ENCODE data around the gene NCLN. TPM values are rescaled to one million over a fixed set of nuclear protein-coding genes. Genes with fewer than 3 reads are reported as not detected.

Gene NCLN
- total RNA-seq, 3 donors from 2014 or later = 21.1 to 34.7 (median 25.3) TPM

DNA sequence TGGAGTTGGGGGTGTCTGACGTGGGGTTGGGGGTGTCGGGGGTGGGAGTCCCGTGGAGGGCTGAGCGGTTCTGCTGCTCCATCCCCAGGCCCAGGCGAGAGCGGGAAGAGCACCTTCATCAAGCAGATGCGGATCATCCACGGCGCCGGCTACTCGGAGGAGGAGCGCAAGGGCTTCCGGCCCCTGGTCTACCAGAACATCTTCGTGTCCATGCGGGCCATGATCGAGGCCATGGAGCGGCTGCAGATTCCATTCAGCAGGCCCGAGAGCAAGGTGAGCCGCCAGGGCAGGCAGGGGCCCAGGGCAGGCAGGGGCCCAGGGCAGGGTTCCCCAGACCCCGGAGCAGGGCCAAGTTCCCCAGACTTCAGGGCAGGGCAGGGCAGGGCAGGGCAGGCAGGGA, 37.2 kb upstream of the NCLN start:
- no peaks in the 10 kb centered on the region for H3K36me3 ChIP-seq
- TF ChIP-seq POLR2AphosphoS5 (IDR thresholded peaks at IDR 0.05) (no peak), POLR2A (IDR thresholded peaks at IDR 0.05) (no peak)
- TF ChIP-seq, protein P1, sequence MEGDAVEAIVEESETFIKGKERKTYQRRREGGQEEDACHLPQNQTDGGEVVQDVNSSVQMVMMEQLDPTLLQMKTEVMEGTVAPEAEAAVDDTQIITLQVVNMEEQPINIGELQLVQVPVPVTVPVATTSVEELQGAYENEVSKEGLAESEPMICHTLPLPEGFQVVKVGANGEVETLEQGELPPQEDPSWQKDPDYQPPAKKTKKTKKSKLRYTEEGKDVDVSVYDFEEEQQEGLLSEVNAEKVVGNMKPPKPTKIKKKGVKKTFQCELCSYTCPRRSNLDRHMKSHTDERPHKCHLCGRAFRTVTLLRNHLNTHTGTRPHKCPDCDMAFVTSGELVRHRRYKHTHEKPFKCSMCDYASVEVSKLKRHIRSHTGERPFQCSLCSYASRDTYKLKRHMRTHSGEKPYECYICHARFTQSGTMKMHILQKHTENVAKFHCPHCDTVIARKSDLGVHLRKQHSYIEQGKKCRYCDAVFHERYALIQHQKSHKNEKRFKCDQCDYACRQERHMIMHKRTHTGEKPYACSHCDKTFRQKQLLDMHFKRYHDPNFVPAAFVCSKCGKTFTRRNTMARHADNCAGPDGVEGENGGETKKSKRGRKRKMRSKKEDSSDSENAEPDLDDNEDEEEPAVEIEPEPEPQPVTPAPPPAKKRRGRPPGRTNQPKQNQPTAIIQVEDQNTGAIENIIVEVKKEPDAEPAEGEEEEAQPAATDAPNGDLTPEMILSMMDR (IDR thresholded peaks at IDR 0.05) = no peak
- intact Hi-C loops (cut with DNase I; ENCODE audit: low total_unique reads) = no loop called here
- no peak for DNase-seq (ENCODE audit: low spot score in 2 of 2)
- no peaks in the 10 kb centered on the region for H3K9me3 ChIP-seq
- H3K27ac ChIP-seq = no peak overlapping the region
- H3K4me1 ChIP-seq = no peaks in the 10 kb centered on the region
- no peaks in the 10 kb centered on the region for H3K27me3 ChIP-seq
- no peak overlapping the region for H3K4me3 ChIP-seq

DNA sequence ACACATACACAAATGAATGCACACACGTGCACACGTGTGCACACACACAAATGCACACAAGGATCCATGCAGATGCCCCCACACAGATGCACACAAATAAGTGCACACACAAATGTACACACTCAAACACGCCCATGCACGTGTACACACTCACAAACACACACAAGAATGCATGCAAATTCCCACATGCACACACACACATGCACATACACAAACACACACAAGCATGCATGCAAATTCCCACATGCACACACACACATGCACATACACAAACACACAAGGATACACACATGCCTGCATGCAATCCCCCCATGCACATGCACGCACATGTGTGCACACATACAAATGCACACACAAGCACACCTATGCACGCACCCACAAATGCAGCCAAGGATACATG, 36.6 kb upstream of the NCLN start:
- Histone ChIP-seq H3K4me3 (no peak overlapping the region), H3K27me3 (no peaks in the 10 kb centered on the region), H3K9me3 (no peaks in the 10 kb centered on the region), H3K36me3 (no peaks in the 10 kb centered on the region), H3K27ac (no peak overlapping the region), H3K4me1 (no peaks in the 10 kb centered on the region)
- DNase-seq (ENCODE audit: low spot score in 2 of 2) = no peak
- intact Hi-C loops (cut with DNase I; ENCODE audit: low total_unique reads) = no loop called here
- TF ChIP-seq, protein P1 (IDR thresholded peaks at IDR 0.05) = no peak
- TF ChIP-seq POLR2AphosphoS5 (IDR thresholded peaks at IDR 0.05) = no peak
- no peak for TF ChIP-seq POLR2A (IDR thresholded peaks at IDR 0.05)

DNA sequence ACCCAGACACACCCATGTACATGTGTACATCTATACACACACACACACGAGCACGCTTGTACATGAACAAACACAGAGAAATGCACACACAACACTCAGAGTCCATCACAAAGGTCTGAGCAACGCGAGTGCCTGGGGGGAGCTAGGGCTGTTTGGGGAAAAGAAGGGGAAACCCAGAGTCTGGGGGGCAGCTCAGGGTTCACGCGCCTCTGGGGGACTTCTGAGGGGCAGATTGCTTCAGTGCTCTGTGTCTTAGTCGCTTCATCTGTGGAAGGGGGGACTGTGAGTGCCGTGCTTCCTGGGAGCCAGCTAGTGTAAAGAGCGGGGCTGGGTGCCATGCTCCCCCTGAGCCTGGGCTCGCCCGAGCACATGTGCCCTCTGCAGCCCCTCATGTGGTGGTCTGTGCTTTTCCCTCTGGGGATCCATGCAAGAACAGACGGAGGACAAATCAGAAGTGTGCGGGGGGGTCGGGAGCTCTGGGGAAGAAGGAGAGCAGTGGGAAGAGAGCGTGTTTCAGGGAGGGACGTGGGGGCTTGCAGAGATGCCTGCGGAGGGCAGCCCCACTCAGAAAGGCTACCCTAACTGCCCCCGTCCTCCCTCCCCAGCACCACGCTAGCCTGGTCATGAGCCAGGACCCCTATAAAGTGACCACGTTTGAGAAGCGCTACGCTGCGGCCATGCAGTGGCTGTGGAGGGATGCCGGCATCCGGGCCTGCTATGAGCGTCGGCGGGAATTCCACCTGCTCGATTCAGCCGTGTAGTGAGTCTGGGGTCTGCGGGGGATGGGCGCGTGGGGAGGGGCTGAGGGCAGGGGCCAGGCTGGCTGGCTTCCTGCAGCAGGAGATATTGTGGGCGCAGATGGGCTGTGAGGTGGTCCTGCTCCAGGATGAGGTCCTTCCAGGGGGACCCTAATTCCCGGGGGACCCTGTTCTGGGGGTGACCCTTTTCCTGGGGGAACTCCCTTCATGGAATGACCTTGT, 35.9 kb upstream of the NCLN start:
- intact Hi-C loops (cut with DNase I; ENCODE audit: low total_unique reads) = no loop called here
- no peak overlapping the region for H3K4me3 ChIP-seq
- no peaks in the 10 kb centered on the region for H3K9me3 ChIP-seq
- H3K36me3 ChIP-seq = no peaks in the 10 kb centered on the region
- DNase-seq (ENCODE audit: low spot score in 2 of 2) = no peak
- H3K27ac ChIP-seq = no peak overlapping the region
- no peaks in the 10 kb centered on the region for H3K27me3 ChIP-seq
- no peaks in the 10 kb centered on the region for H3K4me1 ChIP-seq
- TF ChIP-seq POLR2A (IDR thresholded peaks at IDR 0.05) (no peak), POLR2AphosphoS5 (IDR thresholded peaks at IDR 0.05) (no peak)
- TF ChIP-seq, protein P1 (IDR thresholded peaks at IDR 0.05) = no peak

GRCh38 chr19:3150739-3151329, 34.9 kb upstream of the NCLN start:
- H3K9me3 ChIP-seq = no peaks in the 10 kb centered on the region
- intact Hi-C loops (cut with DNase I; ENCODE audit: low total_unique reads) = no loop called here

More at GRCh38 chr19:3150739-3151329, 34.9 kb upstream of the NCLN start:
- DNase-seq (ENCODE audit: low spot score in 2 of 2) = no peak
- no peaks in the 10 kb centered on the region for H3K4me1 ChIP-seq
- no peak overlapping the region for H3K27ac ChIP-seq
- TF ChIP-seq POLR2AphosphoS5 (IDR thresholded peaks at IDR 0.05) (no peak), POLR2A (IDR thresholded peaks at IDR 0.05) (no peak)
- TF ChIP-seq, protein P1 (IDR thresholded peaks at IDR 0.05) = no peak
- no peaks in the 10 kb centered on the region for H3K36me3 ChIP-seq
- no peaks in the 10 kb centered on the region for H3K27me3 ChIP-seq
- H3K4me3 ChIP-seq = no peak overlapping the region
